HCT116 (cell line): ENCODE measurements around the gene SMPDL3B. TPM values are rescaled to one million over a fixed set of nuclear protein-coding genes. Genes with fewer than 3 reads are reported as not detected.

ENCODE experiments used
- ATAC-seq: fragments of 200-7000 bp; cut with Tn5 transposase; 2 replicates; pipeline ENCODE4 v1.9.1; 2020; ENCODE audit warnings: mild to moderate bottlenecking, moderate library complexity
- BruUV-seq: library from RNA; stranded (reverse); fragments of 400-500 nt; replicated peaks from 2 replicates; lab custom pipeline; 2021; lab: Mats Ljungman, UMichigan
- CTCF ChIA-PET: fragments of 300-600 bp; sonication (Branson Sonifier 250); formaldehyde crosslinking; loops from one replicate; lab custom pipeline; 2021; ENCODE audit warnings: antibody characterized with exemption; lab: Charles Lee
- POLR2A ChIA-PET: fragments of 300-600, 350-600 bp; sonication (Branson Sonifier 250); formaldehyde crosslinking; loops from one replicate; lab custom pipeline; 2021; ENCODE audit warnings: antibody characterized with exemption; lab: Charles Lee
- RAD21 ChIA-PET, 2 experiments: fragments of 300-600 bp; sonication (Branson Sonifier 250); formaldehyde crosslinking; loops; one replicate each; lab custom pipeline; 2023; ENCODE audit warnings: low total read pairs in 2 of 2; ENCODE audit not compliant: uncharacterized antibody in 2 of 2, unreplicated experiment in 2 of 2, low non-redundant PET in 1 of 2; lab: Charles Lee
- DNase-seq: peaks from one replicate; pipeline ENCODE4 v3.0.0-alpha.2; 2010; ENCODE audit warnings: low read depth, low spot score
- H2AFZ ChIP-seq: fragments of 200-600 bp; shearing (Covaris generic), sonication (generic); 2 replicates; pipeline ENCODE4 v1.6.1; 2017; ENCODE audit warnings: low read depth, mixed run types, mixed read lengths, antibody characterized with exemption, low read length; ENCODE audit not compliant: poor library complexity, severe bottlenecking
- H3K27ac ChIP-seq: 2 replicates; pipeline ENCODE4 v1.5.1; 2012; ENCODE audit warnings: low read depth, low read length
- H3K27me3 ChIP-seq: fragments of 200-600 bp; sonication (generic); 2 replicates; pipeline ENCODE4 v1.6.1; 2016; ENCODE audit warnings: mixed run types, low read length, mixed read lengths; ENCODE audit not compliant: insufficient read depth
- H3K36me3 ChIP-seq, 2 experiments: fragments of 200-500 bp in 1 of 2; fragments of 200-600 bp in 1 of 2; sonication (Bioruptor generic) in 1 of 2; sonication (generic) in 1 of 2; 2 replicates each; pipeline versions ENCODE4 v1.5.1 to v1.6.1; 2014 to 2016; ENCODE audit warnings: low read length in 2 of 2, inconsistent platforms in 1 of 2, mixed read lengths in 1 of 2, mixed run types in 1 of 2; ENCODE audit not compliant: insufficient read depth in 2 of 2, control insufficient read depth in 1 of 2
- H3K4me1 ChIP-seq, 2 experiments: fragments of 200-600 bp in 1 of 2; sonication (generic) in 1 of 2; 2 replicates each; pipeline versions ENCODE4 v1.5.1 to v1.6.1; 2012 to 2017; ENCODE audit warnings: low read length in 2 of 2, inconsistent platforms in 1 of 2, mild to moderate bottlenecking in 1 of 2, mixed read lengths in 1 of 2, mixed run types in 1 of 2, moderate library complexity in 1 of 2; ENCODE audit not compliant: insufficient read depth in 2 of 2, control insufficient read depth in 1 of 2
- H3K4me2 ChIP-seq: fragments of 200-600 bp; sonication (generic); 2 replicates; pipeline ENCODE4 v1.6.1; 2017; ENCODE audit warnings: mixed run types, low read length, mixed read lengths
- H3K4me3 ChIP-seq, 2 experiments: fragments of 200-600 bp in 1 of 2; sonication (generic) in 1 of 2; replicated peaks in 1 of 2; 2 replicates each; pipeline ENCODE4 v1.5.1; 2011 to 2016; ENCODE audit warnings: low read length in 2 of 2, control low read depth in 1 of 2, low read depth in 1 of 2, mild to moderate bottlenecking in 1 of 2, mixed read lengths in 1 of 2, mixed run types in 1 of 2
- H3K79me2 ChIP-seq: fragments of 200-600 bp; sonication (generic); 2 replicates; pipeline ENCODE4 v1.6.1; 2017; ENCODE audit warnings: mild to moderate bottlenecking, mixed run types, low read length, moderate library complexity, mixed read lengths; ENCODE audit not compliant: insufficient read depth
- H3K9ac ChIP-seq: fragments of 200-600 bp; sonication (generic); 2 replicates; pipeline ENCODE4 v1.6.1; 2016; ENCODE audit warnings: low read length, mixed read lengths
- H3K9me2 ChIP-seq: fragments of 200-600 bp; sonication (generic), shearing (Covaris generic); 2 replicates; pipeline ENCODE4 v1.6.1; 2017; ENCODE audit warnings: mixed run types, mild to moderate bottlenecking, moderate library complexity; ENCODE audit not compliant: insufficient read depth
- H3K9me3 ChIP-seq, 2 experiments: fragments of 200-500 bp in 1 of 2; fragments of 200-600 bp in 1 of 2; sonication (Bioruptor generic) in 1 of 2; sonication (generic) in 1 of 2; 2 replicates each; pipeline ENCODE4 v1.6.1; 2014 to 2017; ENCODE audit warnings: low read length in 2 of 2, mixed read lengths in 2 of 2, inconsistent platforms in 1 of 2, low read depth in 1 of 2, mild to moderate bottlenecking in 1 of 2, mixed run types in 1 of 2, moderate library complexity in 1 of 2; ENCODE audit not compliant: control insufficient read depth in 1 of 2, insufficient read depth in 1 of 2
- H4K20me1 ChIP-seq: fragments of 200-600 bp; sonication (generic), shearing (Covaris generic); 2 replicates; pipeline ENCODE4 v1.6.1; 2017; ENCODE audit warnings: mixed run types, mild to moderate bottlenecking, moderate library complexity; ENCODE audit not compliant: insufficient read depth
- ELF1 ChIP-seq: IDR thresholded peaks from 2 replicates; pipeline ENCODE4 v1.6.1; 2012; ENCODE audit warnings: low read depth, borderline replicate concordance
- EZH2 ChIP-seq: fragments of 200-600 bp; sonication (generic); IDR thresholded peaks from 2 replicates; pipeline ENCODE4 v1.6.1; 2017; ENCODE audit warnings: antibody characterized with exemption, mixed run types
- EZH2phosphoT487 ChIP-seq: fragments of 200-600 bp; IDR thresholded peaks from 2 replicates; pipeline ENCODE4 v1.6.1; 2018; ENCODE audit warnings: antibody characterized with exemption, borderline replicate concordance
- FOSL1 ChIP-seq: IDR thresholded peaks from 2 replicates; pipeline ENCODE4 v1.6.1; 2012; ENCODE audit warnings: low read depth
- JUND ChIP-seq: IDR thresholded peaks from 2 replicates; pipeline ENCODE4 v1.6.1; 2012
- POLR2A ChIP-seq: IDR thresholded peaks from 2 replicates; pipeline ENCODE4 v1.7.0; 2011; ENCODE audit warnings: borderline replicate concordance; ENCODE audit not compliant: insufficient read depth, insufficient read length; ENCODE audit errors: extremely low read depth
- RAD21 ChIP-seq: IDR thresholded peaks from 2 replicates; pipeline ENCODE4 v1.6.1; 2012; ENCODE audit warnings: low read depth, mild to moderate bottlenecking
- SIN3A ChIP-seq: IDR thresholded peaks from 2 replicates; pipeline ENCODE4 v1.6.1; 2012; ENCODE audit warnings: low read depth
- SRF ChIP-seq: IDR thresholded peaks from 2 replicates; pipeline ENCODE4 v1.6.1; 2012; ENCODE audit warnings: low read depth
- TCF7L2 ChIP-seq: IDR thresholded peaks from 2 replicates; pipeline ENCODE4 v1.7.0; 2011; ENCODE audit warnings: borderline replicate concordance, inconsistent platforms; ENCODE audit not compliant: insufficient read depth, insufficient read length; ENCODE audit errors: extremely low read depth
- YY1 ChIP-seq: IDR thresholded peaks from 2 replicates; pipeline ENCODE4 v1.6.1; 2011; ENCODE audit warnings: low read length, low read depth, moderate library complexity, mild to moderate bottlenecking; ENCODE audit not compliant: insufficient replicate concordance; ENCODE audit errors: extremely low read depth
- ZFX ChIP-seq: fragments of 450-650 bp; IDR thresholded peaks from 2 replicates; pipeline ENCODE4 v1.6.1; 2017
- ZNF274 ChIP-seq: fragments of 200-500 bp; sonication (Bioruptor generic); IDR thresholded peaks from 2 replicates; pipeline ENCODE4 v1.6.1; 2014; ENCODE audit warnings: mild to moderate bottlenecking, low read depth, low read length, inconsistent platforms
- intact Hi-C: fragments of 100-400 bp; cut with micrococcal nuclease; formaldehyde crosslinking; loops from 2 replicates; pipeline ENCODE4 v1.10.0; 2022
- total RNA-seq: library from RNA; stranded (reverse); gene quantifications from one replicate; pipeline ENCODE4 v1.2.1, GENCODE V29; 2021; ENCODE audit not compliant: unreplicated experiment
- TF ChIP-seq, protein P1 (sequence below), 3 experiments: fragments of 200-600 bp in 1 of 3; sonication (generic) in 1 of 3; IDR thresholded peaks in 2 of 3; conservative IDR thresholded peaks in 1 of 3; 2 replicates each; pipeline ENCODE4 v1.5.1; 2012 to 2017; ENCODE audit warnings: low read depth in 2 of 3, low read length in 2 of 3, antibody characterized with exemption in 1 of 3, borderline replicate concordance in 1 of 3, control low read depth in 1 of 3, mild to moderate bottlenecking in 1 of 3, mixed read lengths in 1 of 3, mixed run types in 1 of 3, moderate library complexity in 1 of 3; ENCODE audit not compliant: insufficient read depth in 1 of 3
- TF ChIP-seq, protein P2 (sequence below): IDR thresholded peaks from 2 replicates; pipeline ENCODE4 v1.6.1; 2012
- TF ChIP-seq, protein P3 (sequence below): IDR thresholded peaks from 2 replicates; pipeline ENCODE4 v1.6.1; 2012
- TF ChIP-seq, protein P4 (sequence below): IDR thresholded peaks from 2 replicates; pipeline ENCODE4 v1.6.1; 2011; ENCODE audit warnings: mild to moderate bottlenecking, low read length, moderate library complexity; ENCODE audit not compliant: insufficient replicate concordance; ENCODE audit errors: extremely low read depth

SMPDL3B gene
- total RNA-seq, 1 experiment from 2014 or later = 16.4 TPM

DNA sequence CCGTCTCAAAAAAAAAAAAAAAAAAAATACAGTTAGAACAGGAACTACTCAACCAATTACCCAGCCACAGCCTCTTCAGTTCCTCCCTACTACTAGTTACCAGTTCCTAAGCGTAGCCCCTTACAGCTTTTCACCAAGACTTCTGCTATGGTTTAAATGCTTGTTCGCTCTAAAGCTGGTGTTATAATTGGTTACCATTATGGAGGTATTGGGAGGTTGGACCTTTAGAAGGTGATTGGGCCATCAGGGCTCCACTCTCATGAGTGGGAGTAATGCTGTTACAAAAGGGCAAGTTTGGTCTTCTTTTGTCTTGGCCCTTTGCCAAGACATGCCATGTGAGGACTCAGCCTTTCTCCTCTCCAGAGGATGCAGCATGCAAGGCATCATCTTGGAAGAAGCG, 3.0 kb upstream of the SMPDL3B start:
- ChIA-PET CTCF (no interaction called here), RAD21 (no interaction called here), POLR2A (no interaction called here)
- Histone ChIP-seq H3K9me3 (no peaks in the 10 kb centered on the region), H3K79me2 (no peaks in the 10 kb centered on the region), H3K4me1 (peaks cover 7 to 14% of the 10 kb centered on the region in 2 experiments; a peak in 3 of 4 replicates), H3K36me3 (no peaks in the 10 kb centered on the region), H4K20me1 (no peaks in the 10 kb centered on the region), H3K9ac (no peak overlapping the region), H3K4me3 (no peak overlapping the region), H3K27me3 (no peaks in the 10 kb centered on the region), H3K27ac (no peak overlapping the region), H3K4me2 (no peak overlapping the region), H3K9me2 (no peaks in the 10 kb centered on the region), H2AFZ (no peak overlapping the region)
- BruUV-seq = no TSS peak
- intact Hi-C loops = no loop called here
- DNase-seq (no peak), ATAC-seq (no peak)
- TF ChIP-seq, protein P1, sequence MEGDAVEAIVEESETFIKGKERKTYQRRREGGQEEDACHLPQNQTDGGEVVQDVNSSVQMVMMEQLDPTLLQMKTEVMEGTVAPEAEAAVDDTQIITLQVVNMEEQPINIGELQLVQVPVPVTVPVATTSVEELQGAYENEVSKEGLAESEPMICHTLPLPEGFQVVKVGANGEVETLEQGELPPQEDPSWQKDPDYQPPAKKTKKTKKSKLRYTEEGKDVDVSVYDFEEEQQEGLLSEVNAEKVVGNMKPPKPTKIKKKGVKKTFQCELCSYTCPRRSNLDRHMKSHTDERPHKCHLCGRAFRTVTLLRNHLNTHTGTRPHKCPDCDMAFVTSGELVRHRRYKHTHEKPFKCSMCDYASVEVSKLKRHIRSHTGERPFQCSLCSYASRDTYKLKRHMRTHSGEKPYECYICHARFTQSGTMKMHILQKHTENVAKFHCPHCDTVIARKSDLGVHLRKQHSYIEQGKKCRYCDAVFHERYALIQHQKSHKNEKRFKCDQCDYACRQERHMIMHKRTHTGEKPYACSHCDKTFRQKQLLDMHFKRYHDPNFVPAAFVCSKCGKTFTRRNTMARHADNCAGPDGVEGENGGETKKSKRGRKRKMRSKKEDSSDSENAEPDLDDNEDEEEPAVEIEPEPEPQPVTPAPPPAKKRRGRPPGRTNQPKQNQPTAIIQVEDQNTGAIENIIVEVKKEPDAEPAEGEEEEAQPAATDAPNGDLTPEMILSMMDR (IDR thresholded peaks at IDR 0.05 in 2 of 3, conservative IDR thresholded peaks at IDR 0.05 in 1 of 3; ENCODE audit: borderline replicate concordance in 1 of 3, insufficient read depth in 1 of 3, low read depth in 2 of 3, low read length in 2 of 3) = no peak
- no peak for TF ChIP-seq EZH2
- TF ChIP-seq ZFX = no peak
- TF ChIP-seq, protein P2, sequence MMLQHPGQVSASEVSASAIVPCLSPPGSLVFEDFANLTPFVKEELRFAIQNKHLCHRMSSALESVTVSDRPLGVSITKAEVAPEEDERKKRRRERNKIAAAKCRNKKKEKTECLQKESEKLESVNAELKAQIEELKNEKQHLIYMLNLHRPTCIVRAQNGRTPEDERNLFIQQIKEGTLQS = no peak
- TF ChIP-seq RAD21 = no peak
- no peak for TF ChIP-seq JUND
- no peak for TF ChIP-seq EZH2phosphoT487
- TF ChIP-seq POLR2A = no peak
- TF ChIP-seq, protein P3, sequence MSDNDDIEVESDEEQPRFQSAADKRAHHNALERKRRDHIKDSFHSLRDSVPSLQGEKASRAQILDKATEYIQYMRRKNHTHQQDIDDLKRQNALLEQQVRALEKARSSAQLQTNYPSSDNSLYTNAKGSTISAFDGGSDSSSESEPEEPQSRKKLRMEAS = no peak
- no peak for TF ChIP-seq FOSL1
- no peak for TF ChIP-seq SRF
- no peak for TF ChIP-seq ZNF274
- TF ChIP-seq YY1 = no peak
- TF ChIP-seq, protein P4, sequence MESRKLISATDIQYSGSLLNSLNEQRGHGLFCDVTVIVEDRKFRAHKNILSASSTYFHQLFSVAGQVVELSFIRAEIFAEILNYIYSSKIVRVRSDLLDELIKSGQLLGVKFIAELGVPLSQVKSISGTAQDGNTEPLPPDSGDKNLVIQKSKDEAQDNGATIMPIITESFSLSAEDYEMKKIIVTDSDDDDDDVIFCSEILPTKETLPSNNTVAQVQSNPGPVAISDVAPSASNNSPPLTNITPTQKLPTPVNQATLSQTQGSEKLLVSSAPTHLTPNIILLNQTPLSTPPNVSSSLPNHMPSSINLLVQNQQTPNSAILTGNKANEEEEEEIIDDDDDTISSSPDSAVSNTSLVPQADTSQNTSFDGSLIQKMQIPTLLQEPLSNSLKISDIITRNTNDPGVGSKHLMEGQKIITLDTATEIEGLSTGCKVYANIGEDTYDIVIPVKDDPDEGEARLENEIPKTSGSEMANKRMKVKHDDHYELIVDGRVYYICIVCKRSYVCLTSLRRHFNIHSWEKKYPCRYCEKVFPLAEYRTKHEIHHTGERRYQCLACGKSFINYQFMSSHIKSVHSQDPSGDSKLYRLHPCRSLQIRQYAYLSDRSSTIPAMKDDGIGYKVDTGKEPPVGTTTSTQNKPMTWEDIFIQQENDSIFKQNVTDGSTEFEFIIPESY = no peak
- no peak for TF ChIP-seq SIN3A
- TF ChIP-seq ELF1 = no peak
- no peak for TF ChIP-seq TCF7L2
